HG03095 (cell line): Measurements from ENCODE around the gene CHSY1.

Experiments
- ATAC-seq: cut with Tn5 transposase; IDR thresholded peaks from one replicate; pipeline ENCODE4 v1.9.1; 2021; ENCODE audit warnings: moderate library complexity; ENCODE audit not compliant: unreplicated experiment

Gene CHSY1

DNA sequence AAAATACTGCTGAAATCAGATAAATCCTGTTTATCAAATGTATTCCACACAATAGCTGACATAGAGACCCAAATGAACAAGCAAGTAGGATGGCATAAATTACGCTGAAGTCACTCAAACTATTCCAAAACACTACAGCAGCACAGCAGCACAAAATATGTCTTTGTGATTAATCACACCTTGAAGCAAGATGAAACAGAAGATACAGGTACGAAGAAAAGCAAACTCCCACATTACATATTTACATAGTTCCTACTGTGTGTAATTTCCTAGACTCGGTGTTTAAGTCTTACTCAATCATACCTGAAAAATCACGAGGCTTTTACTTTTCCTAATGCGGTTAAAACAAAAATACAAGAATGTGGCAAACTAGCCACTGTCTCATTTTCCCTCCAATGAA, 38.3 kb downstream of the CHSY1 start:
- ATAC-seq: no peak

DNA sequence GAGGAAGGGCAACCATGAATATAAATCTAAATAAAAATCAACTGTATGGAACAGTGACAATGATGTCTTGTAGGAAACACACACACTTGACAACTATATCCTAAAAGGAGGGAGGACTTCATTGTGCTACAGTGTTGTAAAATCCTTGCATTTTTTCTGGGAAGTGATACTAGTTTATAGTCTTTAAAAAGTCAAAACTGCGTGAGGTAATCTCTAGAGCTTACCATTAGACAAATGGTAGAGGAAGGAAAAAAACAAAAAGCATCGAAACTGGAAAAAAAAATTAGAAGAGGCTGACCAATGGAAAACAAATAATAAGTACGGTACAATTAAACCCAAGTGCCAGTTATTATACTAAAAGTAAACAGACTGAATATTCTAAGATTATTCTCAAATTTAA, 38.7 kb downstream of the CHSY1 start:
- no peak for ATAC-seq

DNA sequence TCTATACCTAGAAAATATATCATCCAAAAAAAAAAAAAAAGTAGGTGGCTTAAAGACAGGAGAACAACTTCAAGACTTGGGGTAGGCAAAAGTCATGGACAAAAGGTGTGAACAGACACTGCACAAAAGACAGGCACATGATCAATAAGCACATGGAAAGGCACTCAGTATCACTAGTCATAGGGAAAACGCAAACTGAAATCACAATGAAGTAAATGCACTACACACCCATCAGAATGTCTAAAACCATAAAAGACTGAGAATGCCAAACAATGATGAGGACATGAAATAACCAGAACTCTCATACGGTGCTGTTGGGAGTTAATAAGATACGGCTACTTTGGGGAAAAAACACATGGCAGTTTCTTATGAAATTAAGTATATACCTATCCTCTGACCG, 40.0 kb downstream of the CHSY1 start:
- ATAC-seq: no peak

DNA sequence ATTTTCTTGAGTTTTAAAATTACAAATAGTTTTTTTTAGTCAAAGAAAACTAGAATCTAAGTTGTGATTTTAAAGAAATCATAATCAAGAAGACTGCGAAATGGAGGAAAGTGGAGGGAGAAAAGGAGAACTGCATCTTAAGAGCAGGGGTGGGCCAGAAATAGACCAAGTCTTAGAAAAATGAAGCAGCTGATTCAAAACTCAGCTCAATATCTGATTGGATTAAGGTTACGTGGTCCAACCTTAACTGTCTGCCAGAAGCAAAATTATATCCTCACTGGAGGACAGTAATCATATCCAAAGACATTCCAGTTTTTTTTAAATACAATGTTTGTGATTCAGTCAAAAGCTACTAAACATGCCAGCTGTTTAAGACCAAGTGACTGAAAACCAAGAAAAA, 41.4 kb downstream of the CHSY1 start:
- no peak for ATAC-seq

DNA sequence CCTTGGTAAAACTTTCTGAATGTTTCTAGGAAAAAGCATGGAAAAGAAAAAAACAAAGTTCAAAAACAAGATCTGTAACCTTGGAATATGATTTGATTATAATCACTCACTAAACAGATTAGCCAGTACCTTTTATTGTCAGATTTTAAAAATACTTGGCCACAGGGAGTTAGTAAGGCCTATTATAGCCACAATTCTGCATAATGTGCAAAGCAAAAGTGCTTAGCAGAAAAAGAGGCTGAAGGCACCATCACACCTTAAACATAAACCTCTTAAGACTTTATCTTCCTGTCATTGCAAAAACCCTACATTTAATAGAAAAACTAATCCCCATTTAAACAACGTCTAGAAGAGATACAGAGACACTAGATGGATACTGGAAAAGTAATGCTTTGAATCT, 41.8 kb downstream of the CHSY1 start:
- ATAC-seq: no peak

DNA sequence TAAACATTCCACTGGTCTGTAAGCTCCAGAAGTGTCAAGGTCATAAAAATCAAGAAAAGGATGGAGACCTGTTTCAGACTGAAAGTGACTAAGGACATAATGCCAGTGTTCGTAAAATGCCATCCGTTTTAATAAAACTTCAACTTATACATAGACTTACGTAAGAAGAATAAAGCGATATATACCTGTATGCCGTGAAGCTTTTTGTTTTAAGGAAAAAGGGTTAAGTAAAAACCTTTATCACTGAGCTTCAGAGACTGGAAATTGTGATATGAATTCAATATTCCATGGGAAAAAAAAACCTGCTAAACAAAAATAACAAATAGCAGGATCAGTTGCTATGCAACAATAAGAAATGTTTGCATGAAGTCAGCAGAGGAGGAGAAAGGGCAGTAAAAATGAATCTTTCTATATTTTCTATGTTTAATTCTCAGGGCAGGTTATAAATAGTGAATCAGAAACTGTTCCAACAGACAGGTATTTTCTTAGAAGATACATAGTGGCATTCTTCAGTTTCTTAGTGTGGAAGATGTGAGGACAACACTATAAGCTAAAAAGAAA, 42.5 kb downstream of the CHSY1 start:
- no peak for ATAC-seq

DNA sequence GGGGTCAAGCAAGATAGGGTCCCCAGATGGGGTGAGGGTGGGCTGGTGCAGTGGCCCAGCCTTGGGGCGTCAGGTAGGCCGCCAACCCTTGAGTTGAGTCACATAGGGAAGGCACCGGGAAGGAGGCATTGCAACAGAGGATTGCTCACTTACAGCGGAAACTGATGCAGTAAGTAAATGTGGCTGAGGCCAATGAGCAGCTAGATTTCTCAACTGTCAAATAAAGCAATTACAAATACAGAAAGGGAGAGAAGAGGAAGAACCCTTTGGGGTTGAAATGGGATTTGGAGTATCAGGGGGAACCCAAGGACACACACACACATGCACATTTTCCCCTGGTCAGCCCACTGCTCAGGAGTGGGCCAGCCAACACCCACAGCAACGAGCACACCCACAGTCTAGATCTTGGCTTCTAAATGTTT, 44.0 kb downstream of the CHSY1 start:
- ATAC-seq: no peak

DNA sequence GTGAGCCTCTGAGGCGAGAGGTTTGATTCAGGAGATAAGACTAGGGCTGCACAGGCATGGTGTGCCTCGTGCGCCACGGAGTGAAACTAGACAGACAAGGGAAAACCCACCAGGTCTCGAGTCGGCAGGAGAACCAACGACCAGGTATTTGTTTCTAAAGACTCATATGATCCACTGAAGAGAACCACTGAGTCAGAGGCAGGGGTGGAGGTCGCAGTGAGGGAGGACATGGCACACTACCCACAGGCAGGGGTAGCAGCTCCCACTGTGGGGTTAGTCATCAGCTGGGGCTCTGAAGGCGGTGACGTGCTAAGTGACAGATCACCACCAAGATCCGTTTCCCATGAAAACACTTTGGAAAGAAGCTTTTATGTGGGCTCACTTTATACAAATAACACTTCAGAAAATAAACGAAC, 45.7 kb downstream of the CHSY1 start:
- ATAC-seq: no peak

DNA sequence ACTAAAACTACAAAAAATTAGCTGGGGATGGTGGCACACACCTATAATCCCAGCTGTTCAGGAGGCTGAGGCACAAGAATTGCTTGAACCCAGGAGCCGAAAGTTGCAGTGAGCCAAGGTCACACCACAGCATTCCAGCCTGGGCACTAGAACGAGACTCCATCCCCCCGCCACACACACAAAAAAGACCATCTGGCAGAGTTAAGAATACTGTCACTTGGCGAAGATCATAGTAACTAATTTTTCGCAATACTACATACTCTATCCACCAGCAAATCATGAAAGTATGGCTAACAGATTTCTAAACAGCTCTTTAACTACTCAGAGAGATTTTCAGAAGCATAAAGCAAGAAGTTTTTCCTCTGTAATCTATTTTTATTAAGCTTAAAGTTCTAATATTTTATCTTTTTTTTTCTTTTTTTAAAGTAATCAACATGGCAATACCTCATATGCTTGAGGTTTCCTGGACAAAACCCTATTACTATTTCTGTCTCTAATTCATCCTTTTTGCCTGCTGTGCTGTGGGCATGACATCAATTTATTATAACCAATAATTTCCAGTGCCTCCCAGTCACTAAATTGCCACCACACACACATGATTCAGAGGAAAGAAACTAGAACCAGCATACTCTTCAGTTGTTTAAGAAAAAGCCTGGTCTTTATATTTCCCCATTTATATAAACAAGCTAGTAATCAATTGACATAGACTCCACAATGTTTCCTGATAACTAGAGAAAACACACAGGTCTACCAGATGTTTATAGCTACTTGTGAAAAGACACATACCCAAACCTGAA, 46.9 kb downstream of the CHSY1 start:
- no peak for ATAC-seq

DNA sequence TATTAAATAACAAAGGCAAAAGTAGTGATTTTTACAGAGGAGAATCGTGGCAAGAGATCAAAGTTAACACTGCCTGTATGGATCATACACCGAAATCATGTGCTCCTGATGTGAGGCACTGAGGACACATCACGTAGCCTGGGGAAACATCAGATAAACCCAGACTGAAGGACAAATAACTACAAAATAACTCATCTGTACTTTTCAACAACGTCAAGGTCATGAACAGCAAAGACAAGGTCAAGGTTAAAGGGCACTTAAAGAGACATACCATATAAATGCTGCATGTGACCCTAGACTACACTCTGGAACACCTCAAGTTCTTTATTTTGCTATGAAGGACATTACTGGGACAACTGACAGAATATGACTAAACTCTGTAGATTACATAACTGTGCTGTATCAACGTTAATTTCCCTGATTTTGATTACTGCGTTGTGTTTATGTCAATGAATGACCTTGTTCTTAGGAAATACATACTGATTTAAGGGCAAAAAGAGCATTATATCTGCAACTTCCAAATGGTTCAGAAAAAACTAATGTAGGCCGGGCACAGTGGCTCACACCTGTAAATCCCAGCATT, 48.1 kb downstream of the CHSY1 start:
- ATAC-seq: no peak

DNA sequence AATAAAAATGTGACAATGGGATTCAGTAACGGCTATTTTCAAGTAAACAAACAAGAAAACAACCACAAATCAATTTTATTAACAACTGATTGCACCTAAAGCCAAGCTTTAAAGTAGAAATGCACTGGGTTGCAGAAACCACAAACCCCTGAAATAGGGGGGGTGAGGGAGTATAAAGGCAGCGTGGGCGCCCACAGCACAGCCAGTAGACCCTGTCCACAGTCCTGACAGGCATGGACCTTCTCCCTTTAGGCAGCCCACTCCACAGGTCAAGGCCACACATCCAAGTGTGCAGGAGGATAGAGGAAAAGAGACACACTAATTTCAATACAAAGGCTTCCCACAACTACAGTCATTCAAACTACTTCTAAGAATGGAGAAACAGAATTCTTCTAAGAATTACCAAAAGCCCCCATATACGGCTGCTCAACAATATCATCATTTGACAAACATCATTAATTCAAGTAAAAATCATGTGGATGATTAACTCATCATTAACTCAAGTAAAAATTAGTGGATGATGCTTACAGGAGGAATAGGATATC, 48.7 kb downstream of the CHSY1 start:
- no peak for ATAC-seq

DNA sequence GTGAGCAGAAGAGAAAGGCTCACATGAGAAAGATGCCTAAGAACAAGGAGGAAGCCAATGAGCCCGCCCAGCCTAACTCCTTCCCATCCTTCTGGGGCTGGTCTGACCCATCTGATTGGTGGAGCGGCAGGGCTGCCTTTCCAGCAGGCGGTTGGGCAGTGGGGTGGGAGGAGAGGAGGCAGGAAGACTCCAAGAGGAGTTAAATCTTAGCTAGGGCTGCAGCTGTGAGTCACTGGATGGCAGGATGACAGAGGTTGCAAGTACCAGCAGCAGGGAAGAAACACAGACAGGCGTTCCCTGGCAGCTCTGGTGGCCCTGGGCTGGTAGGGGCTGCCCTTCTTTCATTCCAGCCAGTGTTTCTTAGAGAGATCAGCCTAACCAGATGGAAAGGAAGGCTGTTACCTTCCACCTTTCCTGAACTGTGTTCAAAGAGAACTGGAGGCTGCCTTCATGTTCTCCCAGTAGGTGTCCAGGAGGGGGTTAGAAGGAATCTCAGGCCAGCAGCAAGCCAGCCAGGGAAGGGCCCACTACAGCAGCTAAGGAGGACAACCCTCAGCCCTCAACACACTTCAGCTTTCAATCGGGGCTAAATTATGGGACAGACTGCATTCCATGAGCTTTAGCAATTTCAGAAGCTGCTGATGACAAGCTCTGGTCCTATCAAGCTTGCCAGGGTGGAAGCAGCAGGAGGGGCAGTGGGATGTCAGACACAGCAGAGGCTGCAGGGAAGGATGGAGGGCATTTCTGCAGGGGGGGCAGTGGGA, 50.3 kb downstream of the CHSY1 start:
- ATAC-seq: no peak

DNA sequence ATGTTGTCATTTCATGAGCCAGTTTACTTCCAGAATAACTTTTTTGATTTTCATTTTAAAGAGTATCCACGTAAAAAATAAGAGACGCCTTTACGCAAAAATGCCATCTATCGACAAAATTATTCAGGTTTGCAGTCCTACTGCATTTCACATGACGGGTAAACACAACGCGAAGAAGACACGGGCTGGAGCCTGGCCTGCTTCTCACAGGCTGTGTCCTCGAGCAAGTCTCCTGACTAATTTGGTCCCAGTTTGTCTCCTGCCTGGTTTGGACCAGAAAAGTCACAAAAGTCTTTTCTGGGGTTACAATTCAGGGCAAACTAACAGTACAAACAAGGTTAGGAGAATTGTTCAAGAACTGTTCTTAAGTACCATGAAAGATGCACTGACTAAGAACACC, 51.7 kb downstream of the CHSY1 start:
- ATAC-seq: no peak

DNA sequence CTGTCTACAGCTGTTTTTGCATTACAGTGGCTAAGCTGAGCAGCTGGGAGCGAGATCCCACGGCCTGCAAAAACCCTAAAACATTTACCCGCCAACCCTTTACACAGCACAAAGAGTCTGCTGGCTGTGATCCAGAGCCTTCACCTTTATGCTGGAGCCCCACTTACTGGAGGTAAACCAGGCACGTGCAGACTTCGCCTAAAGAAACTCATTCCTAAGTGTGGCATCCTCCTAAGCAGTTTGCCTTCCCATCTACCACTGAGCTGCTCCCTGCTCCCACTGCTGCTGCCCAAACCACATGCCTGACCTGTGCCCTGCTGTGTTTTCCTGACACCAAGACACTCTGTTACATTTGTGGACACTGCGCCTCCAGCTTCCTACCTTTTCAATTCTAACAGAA, 53.0 kb downstream of the CHSY1 start:
- ATAC-seq: no peak

DNA sequence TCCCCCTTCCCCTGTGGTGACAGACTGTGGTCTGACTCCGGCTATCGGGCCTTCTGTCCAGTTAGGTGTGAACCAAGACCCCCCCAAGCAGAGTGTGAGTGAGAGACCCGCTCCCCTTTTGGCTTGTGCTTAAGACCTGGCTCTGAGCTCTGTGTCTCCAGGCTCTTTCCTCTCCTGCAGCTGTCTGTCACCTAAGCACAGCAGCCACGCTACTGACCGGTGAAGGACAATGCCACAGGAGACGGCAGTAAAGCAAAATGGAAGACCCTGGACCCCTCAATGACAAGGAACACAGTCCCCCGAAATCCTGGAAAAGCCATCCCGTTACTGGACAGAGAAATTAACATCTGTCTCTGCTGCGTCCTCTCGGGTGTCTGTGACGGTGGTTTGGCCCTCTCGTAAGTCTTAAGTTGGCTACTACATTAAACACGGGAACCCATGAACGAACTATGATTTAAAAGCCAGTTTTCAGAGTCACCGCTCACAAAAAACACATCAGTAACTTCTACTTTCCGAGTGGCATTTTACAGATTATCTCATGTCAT, 53.7 kb downstream of the CHSY1 start:
- ATAC-seq: no peak

DNA sequence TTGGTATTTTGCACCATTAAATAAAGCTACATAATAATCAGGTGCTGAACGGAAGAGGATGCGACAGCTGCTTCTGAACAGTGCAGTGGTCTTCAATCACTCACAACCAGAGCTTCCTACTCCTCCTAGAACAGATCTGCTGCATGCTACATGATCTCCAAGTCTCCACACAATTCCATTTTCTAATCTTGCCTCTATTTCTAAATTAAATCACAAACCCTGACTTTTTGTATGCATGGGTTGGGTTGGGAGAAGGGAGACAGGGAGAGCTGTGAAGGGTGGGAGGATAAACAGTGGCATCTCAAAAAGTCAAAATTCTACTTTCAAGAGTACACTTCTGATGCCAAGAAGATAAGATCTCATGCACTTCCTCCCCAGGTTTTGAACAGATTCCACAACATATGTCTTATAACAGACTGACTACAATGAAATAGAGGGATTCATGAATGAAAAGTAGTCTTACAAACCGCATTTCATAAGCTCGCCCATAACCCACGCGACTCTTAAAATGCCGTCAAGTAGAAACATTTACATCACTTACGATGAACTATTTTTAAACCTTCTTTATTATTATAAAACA, 57.2 kb downstream of the CHSY1 start:
- no peak for ATAC-seq

DNA sequence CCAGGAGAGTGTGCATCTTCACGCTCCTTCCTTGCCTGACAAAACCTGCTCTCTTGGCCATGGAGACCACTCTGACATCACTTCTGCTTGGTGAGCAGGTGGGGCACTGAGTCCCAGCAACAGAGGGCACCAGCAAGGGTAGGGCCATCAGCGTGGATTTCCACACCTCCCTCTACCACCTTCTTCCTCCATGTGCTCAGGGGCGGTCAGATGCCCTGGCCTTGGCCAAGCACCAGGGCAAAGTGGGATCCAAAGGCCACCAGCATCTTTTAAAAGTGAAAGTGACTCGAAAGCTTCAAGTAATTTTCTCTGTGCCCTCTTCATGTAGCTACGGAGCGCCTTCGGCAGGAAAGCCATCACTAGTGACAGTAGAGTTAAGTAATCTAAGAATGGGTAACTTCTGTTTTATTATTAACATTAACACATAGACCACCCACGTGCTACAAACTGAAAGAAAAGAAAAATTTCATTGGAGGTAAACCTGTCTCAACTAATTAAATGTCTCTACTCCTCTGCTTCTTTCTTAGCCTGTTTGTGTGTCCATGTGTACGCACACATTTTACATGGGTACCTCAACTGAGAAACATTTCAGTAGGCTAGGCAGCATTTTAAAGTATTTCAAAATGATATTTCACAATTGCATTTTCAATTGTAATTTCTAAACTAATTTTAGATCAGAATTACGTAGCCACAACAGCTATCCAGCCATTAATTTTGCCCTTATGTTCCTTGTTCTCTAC, 57.9 kb downstream of the CHSY1 start:
- no peak for ATAC-seq

DNA sequence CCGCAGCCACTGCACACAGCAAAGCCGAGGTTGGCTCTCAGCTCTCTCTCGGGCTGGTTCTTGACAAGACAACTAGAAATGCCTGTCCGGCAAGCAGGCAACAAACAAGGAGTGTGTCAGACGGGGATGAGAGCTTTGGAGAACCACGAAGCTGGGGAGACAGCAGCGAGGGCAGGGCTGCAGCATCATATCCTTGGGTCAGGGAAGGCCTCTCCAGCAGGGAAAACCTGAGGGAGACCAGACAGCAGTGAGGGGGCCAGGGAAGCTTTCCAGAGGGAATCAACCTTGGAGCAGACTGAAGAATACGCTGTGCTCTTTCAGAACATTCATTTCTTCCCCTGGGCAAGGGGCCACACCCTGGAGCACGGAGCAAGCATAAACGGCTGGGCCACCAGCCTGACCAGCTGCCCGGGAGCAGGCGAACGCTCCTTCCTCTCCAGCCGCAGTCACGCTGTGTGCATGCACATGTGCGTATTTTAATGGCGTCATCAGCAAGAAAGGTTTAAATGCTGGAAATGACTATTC, 58.7 kb downstream of the CHSY1 start:
- no peak for ATAC-seq

DNA sequence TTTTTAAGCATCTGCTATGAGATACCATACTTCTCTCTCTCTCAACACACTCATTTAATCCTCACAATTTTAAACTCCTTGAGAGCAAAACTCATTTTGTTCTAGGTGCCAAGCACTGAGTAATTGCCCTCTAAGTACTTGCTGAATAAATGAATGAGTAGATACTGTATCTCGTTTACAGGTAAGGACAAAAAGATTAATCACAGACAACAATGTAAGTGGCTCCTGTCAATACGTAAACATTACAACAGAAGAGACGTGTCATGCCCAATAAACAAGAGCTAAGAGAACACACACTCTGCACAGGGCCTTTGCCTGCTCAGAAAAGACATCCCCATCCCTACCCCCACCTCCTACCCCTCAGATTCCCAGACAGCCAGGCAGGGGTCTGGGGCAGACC, 59.8 kb downstream of the CHSY1 start:
- no peak for ATAC-seq

DNA sequence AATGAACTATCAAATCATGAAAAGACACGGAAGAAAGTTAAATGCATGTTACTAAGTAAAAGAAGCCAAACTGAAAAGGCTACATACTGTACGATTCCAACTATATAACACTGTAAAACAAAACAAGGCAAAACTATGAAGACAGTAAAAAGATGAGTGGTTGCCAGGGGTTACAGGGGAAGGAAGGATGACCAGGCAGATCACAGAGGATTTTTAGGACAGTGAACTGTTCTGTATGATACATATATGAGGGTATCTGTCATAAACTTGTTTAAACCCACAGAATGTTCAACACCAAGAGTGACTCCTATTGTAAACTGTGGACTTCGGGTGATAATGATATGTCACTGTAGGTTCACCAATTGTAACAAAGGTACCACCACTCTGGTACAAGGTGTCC, 60.6 kb downstream of the CHSY1 start:
- ATAC-seq: no peak
